ENCODE results near the gene ITGB1. TPM values are rescaled to one million over a fixed set of nuclear protein-coding genes. Genes with fewer than 3 reads are reported as not detected.

Gene ITGB1
- total RNA-seq, 1 donor from 2014 or later, result 193 TPM

- Histone ChIP-seq H3K9me3 (no peaks in the 10 kb centered on the region), H3K27ac (no peak overlapping the region), H3K4me3 (no peak overlapping the region), H3K4me1 (no peaks in the 10 kb centered on the region), H3K36me3 (peaks cover 0 to 9% of the 10 kb centered on the region in 2 donors), H3K27me3 (no peaks in the 10 kb centered on the region)
- intact Hi-C loops (cut with DNase I), result no loop called here
- no peak for TF ChIP-seq POLR2A (IDR thresholded peaks at IDR 0.05)
- no peak for TF ChIP-seq POLR2AphosphoS5 (IDR thresholded peaks at IDR 0.05; ENCODE audit: insufficient read depth in 1 of 2, low read depth in 1 of 2)
- no peak for TF ChIP-seq CTCF (IDR thresholded peaks at IDR 0.05)
- no peak for DNase-seq (ENCODE audit: extremely low spot score in 2 of 2)
Observed at GRCh38 chr10:32893434-32893833, 64.6 kb downstream of the ITGB1 start.

GRCh38 chr10:32891261-32891660 lies 66.8 kb downstream of the ITGB1 start:
- no peaks in the 10 kb centered on the region for H3K27me3 ChIP-seq
- H3K36me3 ChIP-seq, result peaks cover 0 to 1% of the 10 kb centered on the region in 2 donors
- TF ChIP-seq POLR2A (IDR thresholded peaks at IDR 0.05), result no peak
- no peak for TF ChIP-seq POLR2AphosphoS5 (IDR thresholded peaks at IDR 0.05; ENCODE audit: insufficient read depth in 1 of 2, low read depth in 1 of 2)
- intact Hi-C loops (cut with DNase I), result no loop called here
- H3K4me1 ChIP-seq, result no peaks in the 10 kb centered on the region
- H3K4me3 ChIP-seq, result no peak overlapping the region
- no peak for DNase-seq (ENCODE audit: extremely low spot score in 2 of 2)
- no peaks in the 10 kb centered on the region for H3K9me3 ChIP-seq
- H3K27ac ChIP-seq, result no peak overlapping the region

DNA sequence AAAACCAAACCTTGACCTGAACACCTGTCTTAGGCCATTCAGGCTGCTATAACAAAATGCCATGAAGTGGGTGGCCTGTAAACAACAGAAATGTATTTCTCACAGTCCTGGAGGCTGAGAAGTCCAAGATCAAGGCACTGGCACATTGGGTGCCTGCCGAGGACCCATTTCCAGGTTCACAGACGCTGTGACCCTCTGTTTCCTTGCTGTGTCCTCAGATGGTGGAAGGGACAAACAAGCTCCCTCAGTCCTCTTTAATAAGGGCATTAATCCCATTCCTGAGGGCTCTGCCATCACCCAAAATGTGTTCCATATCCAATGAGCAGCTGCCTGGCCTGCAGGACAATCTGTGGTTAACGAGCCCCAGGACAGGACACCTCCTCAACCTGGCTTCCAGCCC lies 67.6 kb downstream of the ITGB1 start:
- no peak overlapping the region for H3K4me3 ChIP-seq
- no peaks in the 10 kb centered on the region for H3K27me3 ChIP-seq
- intact Hi-C loops (cut with DNase I), result no loop called here
- DNase-seq (ENCODE audit: extremely low spot score in 2 of 2), result no peak
- TF ChIP-seq POLR2A (IDR thresholded peaks at IDR 0.05) (no peak), CTCF (IDR thresholded peaks at IDR 0.05) (no peak)
- H3K36me3 ChIP-seq, result no peaks in the 10 kb centered on the region
- H3K9me3 ChIP-seq, result no peaks in the 10 kb centered on the region
- H3K4me1 ChIP-seq, result no peaks in the 10 kb centered on the region
- no peak overlapping the region for H3K27ac ChIP-seq

- Histone ChIP-seq H3K27ac (no peak overlapping the region), H3K4me1 (no peaks in the 10 kb centered on the region), H3K9me3 (no peaks in the 10 kb centered on the region), H3K27me3 (no peaks in the 10 kb centered on the region), H3K36me3 (no peaks in the 10 kb centered on the region), H3K4me3 (no peak overlapping the region)
- TF ChIP-seq POLR2A (IDR thresholded peaks at IDR 0.05) (no peak), CTCF (IDR thresholded peaks at IDR 0.05) (no peak), POLR2AphosphoS5 (IDR thresholded peaks at IDR 0.05; ENCODE audit: insufficient read depth in 1 of 2, low read depth in 1 of 2) (no peak)
- intact Hi-C loops (cut with DNase I), result no loop called here
- DNase-seq (ENCODE audit: extremely low spot score in 2 of 2), result no peak
Observed at GRCh38 chr10:32889631-32890212, 68.3 kb downstream of the ITGB1 start.

GRCh38 chr10:32888161-32888927 lies 69.7 kb downstream of the ITGB1 start:
- Histone ChIP-seq H3K27ac (no peak overlapping the region), H3K9me3 (no peaks in the 10 kb centered on the region), H3K4me3 (no peak overlapping the region), H3K27me3 (no peaks in the 10 kb centered on the region), H3K36me3 (no peaks in the 10 kb centered on the region), H3K4me1 (no peaks in the 10 kb centered on the region)
- no peak for DNase-seq (ENCODE audit: extremely low spot score in 2 of 2)
- intact Hi-C loops (cut with DNase I), result no loop called here
- TF ChIP-seq CTCF (IDR thresholded peaks at IDR 0.05) (no peak), POLR2AphosphoS5 (IDR thresholded peaks at IDR 0.05; ENCODE audit: insufficient read depth in 1 of 2, low read depth in 1 of 2) (no peak)
